Endothelial cell (in vitro differentiated cells): Measurements from ENCODE around the gene MALT1. TPM values are rescaled to one million over a fixed set of nuclear protein-coding genes. Genes with fewer than 3 reads are reported as not detected.

Experiments
- DNase-seq: peaks from one replicate; pipeline ENCODE4 v3.0.0; 2021; ENCODE audit warnings: low spot score
- H3K27ac Mint-ChIP-seq: one replicate; pipeline ENCODE4 v1.8.0; 2021; ENCODE audit warnings: mixed read lengths, inconsistent platforms; ENCODE audit not compliant: unreplicated experiment
- H3K27me3 Mint-ChIP-seq: one replicate; pipeline ENCODE4 v1.8.0; 2021; ENCODE audit warnings: mild to moderate bottlenecking, moderate library complexity, mixed read lengths, inconsistent platforms; ENCODE audit not compliant: unreplicated experiment
- H3K36me3 Mint-ChIP-seq: one replicate; pipeline ENCODE4 v1.8.0; 2021; ENCODE audit warnings: mild to moderate bottlenecking, low read depth, mixed read lengths, inconsistent platforms; ENCODE audit not compliant: unreplicated experiment
- H3K4me1 Mint-ChIP-seq: one replicate; pipeline ENCODE4 v1.8.0; 2021; ENCODE audit warnings: mild to moderate bottlenecking, mixed read lengths, inconsistent platforms; ENCODE audit not compliant: unreplicated experiment
- H3K4me3 Mint-ChIP-seq: one replicate; pipeline ENCODE4 v1.8.0; 2021; ENCODE audit warnings: mild to moderate bottlenecking, mixed read lengths, inconsistent platforms; ENCODE audit not compliant: unreplicated experiment
- H3K9me3 Mint-ChIP-seq: one replicate; pipeline ENCODE4 v1.8.0; 2021; ENCODE audit warnings: mixed read lengths, inconsistent platforms; ENCODE audit not compliant: unreplicated experiment
- CTCF ChIP-seq: fragments of 200-600 bp; sonication (generic); IDR thresholded peaks from one replicate; pipeline ENCODE4 v1.5.0; 2021; ENCODE audit warnings: antibody characterized with exemption; ENCODE audit not compliant: unreplicated experiment
- total RNA-seq: library from RNA; stranded (reverse); fragmentation: NEBNext Ultra II Directional; extraction: Animal tissue kit (Norgen Biotek cat#: 25700); gene quantifications from one replicate; pipeline ENCODE4 v1.2.1, GENCODE V29; 2021; ENCODE audit not compliant: unreplicated experiment

MALT1 gene
- total RNA-seq, 1 donor from 2014 or later = 17.3 TPM

DNA sequence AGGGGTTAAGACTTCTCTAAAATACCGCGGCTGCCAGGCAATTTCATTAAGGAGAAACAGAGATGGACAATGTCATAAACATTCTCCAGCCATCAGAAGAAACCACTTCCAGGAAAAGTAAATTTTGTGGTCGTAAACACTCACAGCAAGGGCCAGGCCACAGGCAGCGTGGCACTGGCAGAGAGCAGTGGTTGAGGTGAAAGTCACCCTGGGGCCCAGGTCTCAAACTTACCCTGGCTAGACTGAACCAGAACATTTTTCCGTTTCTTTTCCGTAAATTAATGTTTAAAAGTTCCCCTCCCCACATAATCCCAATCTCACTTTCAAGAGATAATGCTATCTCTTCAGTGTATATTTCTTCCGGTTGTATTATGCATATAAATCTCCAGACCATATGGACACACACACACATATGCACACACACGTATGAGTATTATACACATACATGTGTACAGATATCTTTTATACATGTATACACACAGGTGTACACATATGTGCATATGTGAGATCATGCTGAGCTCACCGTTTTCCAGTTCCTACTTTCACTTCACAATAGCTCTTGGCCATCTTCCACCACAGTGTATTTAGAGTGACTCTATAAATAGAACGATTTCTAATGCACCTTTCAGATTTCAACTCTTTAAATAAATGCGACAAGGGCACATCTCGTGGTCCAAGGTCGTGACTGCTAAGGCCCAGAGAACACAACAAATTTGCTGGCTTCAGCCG is 90.1 kb downstream of the MALT1 start:
- no peaks in the 10 kb centered on the region for H3K9me3 Mint-ChIP-seq
- no peak for DNase-seq
- no peak overlapping the region for H3K4me3 Mint-ChIP-seq
- no peaks in the 10 kb centered on the region for H3K36me3 Mint-ChIP-seq
- no peak overlapping the region for H3K27ac Mint-ChIP-seq
- no peak for TF ChIP-seq CTCF
- no peaks in the 10 kb centered on the region for H3K4me1 Mint-ChIP-seq
- H3K27me3 Mint-ChIP-seq = peaks cover 7% of the 10 kb centered on the region

- Mint-ChIP-seq H3K27ac (no peak overlapping the region), H3K27me3 (peaks cover 6% of the 10 kb centered on the region), H3K36me3 (no peaks in the 10 kb centered on the region), H3K9me3 (no peaks in the 10 kb centered on the region), H3K4me1 (no peaks in the 10 kb centered on the region), H3K4me3 (no peak overlapping the region)
- no peak for TF ChIP-seq CTCF
- DNase-seq = no peak
Observed at GRCh38 chr18:58761970-58762780, 90.9 kb downstream of the MALT1 start.

DNA sequence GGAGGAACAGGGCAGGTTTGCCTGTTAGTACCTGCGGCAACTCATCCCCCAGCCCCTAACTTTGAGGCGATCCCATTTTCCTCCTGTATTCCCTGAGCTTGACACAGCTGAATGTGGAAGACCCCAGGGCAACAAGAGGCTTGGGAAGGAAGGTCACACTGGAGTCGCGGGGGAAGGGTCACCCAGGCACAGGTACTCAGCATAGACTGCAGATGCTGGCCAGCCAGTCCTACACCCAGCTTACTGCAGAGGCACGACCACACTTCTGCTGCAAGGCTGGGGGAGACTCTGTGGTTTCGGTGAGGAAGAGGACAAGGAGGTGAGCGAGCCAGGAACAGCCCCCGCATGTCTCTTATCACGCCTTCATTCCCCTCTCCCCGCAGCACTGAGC is 91.5 kb downstream of the MALT1 start:
- H3K27ac Mint-ChIP-seq = no peak overlapping the region
- TF ChIP-seq CTCF = no peak
- no peak for DNase-seq
- H3K4me1 Mint-ChIP-seq = peaks cover 2% of the 10 kb centered on the region
- no peaks in the 10 kb centered on the region for H3K9me3 Mint-ChIP-seq
- H3K27me3 Mint-ChIP-seq = peaks cover 6% of the 10 kb centered on the region
- no peaks in the 10 kb centered on the region for H3K36me3 Mint-ChIP-seq
- no peak overlapping the region for H3K4me3 Mint-ChIP-seq

DNA sequence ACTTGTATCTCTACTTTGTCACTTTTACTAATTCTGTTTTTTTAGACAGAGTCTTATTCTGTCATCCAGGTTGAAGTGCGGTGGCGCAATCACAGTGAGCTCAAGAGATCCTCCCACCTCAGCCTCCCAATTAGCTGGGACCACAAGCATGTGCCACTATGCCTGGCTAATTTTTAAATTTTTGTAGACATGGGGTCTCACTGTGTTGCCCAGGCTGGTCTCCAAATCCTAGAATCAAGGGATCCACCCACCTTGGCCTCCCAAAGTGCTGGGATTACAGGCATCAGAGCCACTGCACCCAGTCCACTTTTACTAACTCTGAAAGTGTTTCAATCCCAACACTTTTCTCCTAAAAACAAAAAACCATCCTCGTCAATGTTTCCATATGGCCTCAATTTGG is 94.9 kb downstream of the MALT1 start:
- DNase-seq = no peak
- H3K27me3 Mint-ChIP-seq = peaks cover 7% of the 10 kb centered on the region
- no peaks in the 10 kb centered on the region for H3K36me3 Mint-ChIP-seq
- H3K4me3 Mint-ChIP-seq = no peak overlapping the region
- H3K4me1 Mint-ChIP-seq = peaks cover 9% of the 10 kb centered on the region
- H3K9me3 Mint-ChIP-seq = no peaks in the 10 kb centered on the region
- H3K27ac Mint-ChIP-seq = no peak overlapping the region
- TF ChIP-seq CTCF = no peak

GRCh38 chr18:58766946-58767345 is 95.7 kb downstream of the MALT1 start:
- H3K36me3 Mint-ChIP-seq = no peaks in the 10 kb centered on the region
- no peak overlapping the region for H3K4me3 Mint-ChIP-seq
- H3K27ac Mint-ChIP-seq = no peak overlapping the region
- DNase-seq = no peak
- H3K9me3 Mint-ChIP-seq = no peaks in the 10 kb centered on the region
- peaks cover 7% of the 10 kb centered on the region for H3K27me3 Mint-ChIP-seq
- TF ChIP-seq CTCF = no peak
- peaks cover 9% of the 10 kb centered on the region for H3K4me1 Mint-ChIP-seq
